GM18861 (cell line): ENCODE measurements around the gene GPC1.

Experiments used
- ATAC-seq: cut with Tn5 transposase; IDR thresholded peaks from one replicate; pipeline ENCODE4 v1.9.1; 2021; ENCODE audit not compliant: unreplicated experiment

Gene GPC1

GRCh38 chr2:240442891-240443715, 7.6 kb downstream of the GPC1 start:
- no peak for ATAC-seq

- no peak for ATAC-seq
Measured at GRCh38 chr2:240443891-240444301, 8.4 kb downstream of the GPC1 start.

- no peak for ATAC-seq
Measured at GRCh38 chr2:240444464-240444863, 9.0 kb downstream of the GPC1 start.

- no peak for ATAC-seq
Measured at GRCh38 chr2:240445961-240446663, 10.6 kb downstream of the GPC1 start.

GRCh38 chr2:240446664-240447175, 11.3 kb downstream of the GPC1 start:
- ATAC-seq, result no peak

- ATAC-seq, result no peak
Measured at GRCh38 chr2:240447331-240447730, 11.9 kb downstream of the GPC1 start.

GRCh38 chr2:240447934-240448333, 12.5 kb downstream of the GPC1 start:
- ATAC-seq, result no peak

- no peak for ATAC-seq
Measured at GRCh38 chr2:240448387-240449274, 13.2 kb downstream of the GPC1 start.

- no peak for ATAC-seq
Measured at GRCh38 chr2:240449764-240450531, 14.5 kb downstream of the GPC1 start.

GRCh38 chr2:240450532-240451107, 15.2 kb downstream of the GPC1 start:
- no peak for ATAC-seq

GRCh38 chr2:240451108-240451611, 15.7 kb downstream of the GPC1 start:
- no peak for ATAC-seq

GRCh38 chr2:240451791-240452461, 16.5 kb downstream of the GPC1 start:
- ATAC-seq, result no peak

- ATAC-seq, result no peak
Measured at GRCh38 chr2:240452462-240453256, 17.2 kb downstream of the GPC1 start.

- no peak for ATAC-seq
Measured at GRCh38 chr2:240453461-240454105, 18.1 kb downstream of the GPC1 start.

GRCh38 chr2:240454106-240454901, 18.8 kb downstream of the GPC1 start:
- ATAC-seq, result no peak

- ATAC-seq, result no peak
Measured at GRCh38 chr2:240455272-240455646, 19.8 kb downstream of the GPC1 start.
